IPS-11a (cell line): ENCODE measurements around the gene YEATS4.

Experiments used
- H3K4me3 ChIP-seq: one replicate; pipeline ENCODE4 v1.5.1; 2013; ENCODE audit warnings: low read depth, low read length, control low read depth

The YEATS4 gene

GRCh38 chr12:69388371-69388770, 28.8 kb downstream of the YEATS4 start:
- H3K4me3 ChIP-seq = no peak overlapping the region

GRCh38 chr12:69389831-69390230, 30.3 kb downstream of the YEATS4 start:
- no peak overlapping the region for H3K4me3 ChIP-seq

GRCh38 chr12:69392179-69392928, 32.8 kb downstream of the YEATS4 start:
- H3K4me3 ChIP-seq = no peak overlapping the region

GRCh38 chr12:69396041-69396440, 36.5 kb downstream of the YEATS4 start:
- no peak overlapping the region for H3K4me3 ChIP-seq

- no peak overlapping the region for H3K4me3 ChIP-seq
Measured at GRCh38 chr12:69396963-69397362, 37.4 kb downstream of the YEATS4 start.

GRCh38 chr12:69397978-69398377, 38.4 kb downstream of the YEATS4 start:
- no peak overlapping the region for H3K4me3 ChIP-seq

- no peak overlapping the region for H3K4me3 ChIP-seq
Measured at GRCh38 chr12:69401940-69402339, 42.4 kb downstream of the YEATS4 start.

- H3K4me3 ChIP-seq = no peak overlapping the region
Measured at GRCh38 chr12:69404851-69405565, 45.5 kb downstream of the YEATS4 start.

- H3K4me3 ChIP-seq = no peak overlapping the region
Measured at GRCh38 chr12:69405566-69405865, 46.0 kb downstream of the YEATS4 start.

GRCh38 chr12:69406217-69406616, 46.7 kb downstream of the YEATS4 start:
- no peak overlapping the region for H3K4me3 ChIP-seq

GRCh38 chr12:69410571-69410970, 51.0 kb downstream of the YEATS4 start:
- no peak overlapping the region for H3K4me3 ChIP-seq

GRCh38 chr12:69412655-69413054, 53.1 kb downstream of the YEATS4 start:
- no peak overlapping the region for H3K4me3 ChIP-seq

- no peak overlapping the region for H3K4me3 ChIP-seq
Measured at GRCh38 chr12:69415471-69416275, 56.1 kb downstream of the YEATS4 start.

- no peak overlapping the region for H3K4me3 ChIP-seq
Measured at GRCh38 chr12:69417231-69417630, 57.7 kb downstream of the YEATS4 start.

GRCh38 chr12:69417741-69418167, 58.2 kb downstream of the YEATS4 start:
- H3K4me3 ChIP-seq = no peak overlapping the region

- no peak overlapping the region for H3K4me3 ChIP-seq
Measured at GRCh38 chr12:69419701-69420100, 60.2 kb downstream of the YEATS4 start.

GRCh38 chr12:69421548-69421947, 62.0 kb downstream of the YEATS4 start:
- H3K4me3 ChIP-seq = no peak overlapping the region

GRCh38 chr12:69423037-69423905, 63.7 kb downstream of the YEATS4 start:
- no peak overlapping the region for H3K4me3 ChIP-seq

GRCh38 chr12:69425417-69425816, 65.9 kb downstream of the YEATS4 start:
- H3K4me3 ChIP-seq = no peak overlapping the region

- H3K4me3 ChIP-seq = no peak overlapping the region
Measured at GRCh38 chr12:69428351-69429073, 69.0 kb downstream of the YEATS4 start.
